Smooth muscle cell of bladder (primary cell): ENCODE data around the gene GLRX3. TPM values are rescaled to one million over a fixed set of nuclear protein-coding genes. Genes with fewer than 3 reads are reported as not detected.

Experiments
- total RNA-seq: library from RNA; depleted of rRNA; stranded (reverse); fragments of >200 nt; gene quantifications from 2 replicates; pipeline ENCODE4 v1.2.3, GENCODE V29; 2014

Gene GLRX3
- total RNA-seq, result 51.6 and 62.3 TPM in 2 replicates

GRCh38 chr10:130136226-130137089 lies at the start of gene GLRX3:
GLRX3 (plus strand) TSS chr10:130136391; CDS start chr10:130136421, 30 bp downstream.

GRCh38 chr10:130110246-130111112 lies 25.7 kb upstream of the GLRX3 start, which contains the start of gene C10orf143:
C10orf143 (minus strand) TSS chr10:130110830; CDS start chr10:130110772, 58 bp downstream.

Other genes starting within 250 kb of the GLRX3 start
- 3.7 TPM in 2 replicates for gene EBF3, start 172.1 kb upstream of the GLRX3 start, total RNA-seq
- gene C10orf143, start 25.6 kb upstream of the GLRX3 start, total RNA-seq, result 0.85 and 1.2 TPM in 2 replicates